Measurements from ENCODE around the gene CFAP20DC.

DNA sequence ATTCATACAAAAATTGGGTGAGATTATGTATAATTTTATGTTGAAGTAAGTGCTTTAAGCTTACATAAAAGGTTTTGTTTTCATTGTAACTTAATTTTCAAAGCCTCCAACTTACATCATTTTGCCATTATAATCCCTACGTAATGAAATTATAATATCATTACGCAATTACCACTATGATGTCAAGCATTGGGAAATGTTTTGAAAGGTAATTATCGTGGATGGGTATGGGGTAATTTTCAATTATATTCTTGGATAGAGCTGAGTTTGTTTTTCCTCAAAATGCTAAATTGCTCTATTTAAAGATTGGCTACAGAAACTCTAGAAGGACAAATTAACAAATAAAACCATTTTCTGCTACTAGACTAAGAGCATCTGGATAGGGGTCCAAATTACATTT, 303.1 kb downstream of the CFAP20DC start:
- TF ChIP-seq, protein P1, sequence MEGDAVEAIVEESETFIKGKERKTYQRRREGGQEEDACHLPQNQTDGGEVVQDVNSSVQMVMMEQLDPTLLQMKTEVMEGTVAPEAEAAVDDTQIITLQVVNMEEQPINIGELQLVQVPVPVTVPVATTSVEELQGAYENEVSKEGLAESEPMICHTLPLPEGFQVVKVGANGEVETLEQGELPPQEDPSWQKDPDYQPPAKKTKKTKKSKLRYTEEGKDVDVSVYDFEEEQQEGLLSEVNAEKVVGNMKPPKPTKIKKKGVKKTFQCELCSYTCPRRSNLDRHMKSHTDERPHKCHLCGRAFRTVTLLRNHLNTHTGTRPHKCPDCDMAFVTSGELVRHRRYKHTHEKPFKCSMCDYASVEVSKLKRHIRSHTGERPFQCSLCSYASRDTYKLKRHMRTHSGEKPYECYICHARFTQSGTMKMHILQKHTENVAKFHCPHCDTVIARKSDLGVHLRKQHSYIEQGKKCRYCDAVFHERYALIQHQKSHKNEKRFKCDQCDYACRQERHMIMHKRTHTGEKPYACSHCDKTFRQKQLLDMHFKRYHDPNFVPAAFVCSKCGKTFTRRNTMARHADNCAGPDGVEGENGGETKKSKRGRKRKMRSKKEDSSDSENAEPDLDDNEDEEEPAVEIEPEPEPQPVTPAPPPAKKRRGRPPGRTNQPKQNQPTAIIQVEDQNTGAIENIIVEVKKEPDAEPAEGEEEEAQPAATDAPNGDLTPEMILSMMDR (IDR thresholded peaks at IDR 0.05) = no peak
- no peak for TF ChIP-seq EP300 (IDR thresholded peaks at IDR 0.05)
- TF ChIP-seq POLR2A (IDR thresholded peaks at IDR 0.05; ENCODE audit: low read depth) = no peak

Measured in esophagus muscularis mucosa (tissue), 4 donors.